ENCODE results near the gene TSC1.

The TSC1 gene

GRCh38 chr9:132881826-132882225, 62.6 kb downstream of the TSC1 start:
- POLR2A ChIA-PET, result no interaction called here
- peak; percentile 8 for DNase-seq (ENCODE audit: extremely low spot score)
- no peak for TF ChIP-seq CTCF (IDR thresholded peaks at IDR 0.05; ENCODE audit: control extremely low read depth, extremely low read depth, low read depth, missing control alignments)
- CTCF ChIA-PET, result interaction anchor here (4.7 kb wide), 1 partner anchor 21 kb away, joined by 42 read pairs; no protein-coding TSS in a partner anchor

DNA sequence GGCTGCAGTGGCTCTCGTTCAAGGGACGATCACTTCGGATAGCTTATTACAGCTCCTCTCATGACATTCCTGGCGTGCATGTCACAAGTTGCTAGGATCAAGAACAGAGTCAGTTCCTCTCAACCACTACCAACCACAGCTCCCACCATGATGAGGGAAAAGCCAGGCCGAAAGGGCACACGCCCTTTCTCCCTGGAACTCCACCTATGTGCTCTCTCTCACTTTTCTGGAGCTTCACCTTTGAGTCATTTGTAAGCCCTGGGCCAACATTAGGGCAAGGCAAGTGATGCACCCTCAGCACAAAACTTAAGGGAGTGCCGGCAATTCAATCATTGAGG, 64.1 kb downstream of the TSC1 start:
- ChIA-PET POLR2A (no interaction called here), CTCF (interaction anchor here (1.1 to 2.8 kb wide), 4 partner anchors 14 to 113 kb away, joined by 3 to 25 read pairs (median 6); no protein-coding TSS in a partner anchor)
- peak; percentile 8 for DNase-seq (ENCODE audit: extremely low spot score)
- no peak for TF ChIP-seq CTCF (IDR thresholded peaks at IDR 0.05; ENCODE audit: control extremely low read depth, extremely low read depth, low read depth, missing control alignments)

DNA sequence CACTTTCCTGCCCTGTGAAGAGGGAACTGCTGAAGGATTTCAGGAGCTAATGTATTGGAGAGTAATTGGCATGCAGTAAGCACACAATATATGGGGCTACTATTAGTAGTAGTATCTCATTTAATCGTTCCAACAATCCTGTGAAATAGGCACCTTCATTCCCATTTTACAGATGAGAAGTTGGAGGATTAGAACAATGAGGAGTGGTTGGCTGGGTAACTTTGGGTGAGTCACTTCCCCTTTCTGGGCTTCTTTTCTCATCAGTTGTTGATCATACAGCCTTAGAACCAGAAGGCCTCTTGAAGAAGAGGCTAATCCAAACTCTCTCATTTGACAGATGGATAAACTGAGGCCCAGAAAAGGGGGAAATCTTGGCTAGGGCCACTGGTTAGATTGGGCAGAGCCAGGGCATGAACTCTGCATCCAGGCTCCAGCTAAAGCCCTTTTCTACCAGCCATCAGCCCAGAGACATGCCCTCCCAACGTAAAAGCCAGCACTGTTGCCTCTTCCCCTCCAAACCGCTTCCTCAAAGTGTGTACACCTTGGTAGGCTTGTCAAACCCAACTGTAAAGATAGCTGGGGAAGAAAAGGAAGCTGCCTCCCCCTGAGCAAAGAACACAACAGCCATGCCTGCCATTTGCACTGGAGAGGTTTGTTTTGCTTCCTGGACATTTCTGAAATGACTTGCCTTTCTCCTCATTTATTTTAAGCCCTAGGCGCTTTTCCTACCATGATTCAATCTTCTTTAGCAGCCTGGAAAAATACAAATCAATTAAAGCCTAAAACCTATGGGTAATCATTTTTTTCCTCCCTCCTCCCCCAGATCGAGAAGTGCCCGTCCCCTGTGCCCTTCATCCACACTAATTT, 64.7 kb downstream of the TSC1 start:
- CTCF ChIA-PET, result interaction anchor here (1.4 to 2.8 kb wide), 3 partner anchors 14 to 25 kb away, joined by 3 to 25 read pairs (median 10); no protein-coding TSS in a partner anchor
- peak; percentile 13 for DNase-seq (ENCODE audit: extremely low spot score)
- no peak for TF ChIP-seq CTCF (IDR thresholded peaks at IDR 0.05; ENCODE audit: control extremely low read depth, extremely low read depth, low read depth, missing control alignments)
- POLR2A ChIA-PET, result no interaction called here

DNA sequence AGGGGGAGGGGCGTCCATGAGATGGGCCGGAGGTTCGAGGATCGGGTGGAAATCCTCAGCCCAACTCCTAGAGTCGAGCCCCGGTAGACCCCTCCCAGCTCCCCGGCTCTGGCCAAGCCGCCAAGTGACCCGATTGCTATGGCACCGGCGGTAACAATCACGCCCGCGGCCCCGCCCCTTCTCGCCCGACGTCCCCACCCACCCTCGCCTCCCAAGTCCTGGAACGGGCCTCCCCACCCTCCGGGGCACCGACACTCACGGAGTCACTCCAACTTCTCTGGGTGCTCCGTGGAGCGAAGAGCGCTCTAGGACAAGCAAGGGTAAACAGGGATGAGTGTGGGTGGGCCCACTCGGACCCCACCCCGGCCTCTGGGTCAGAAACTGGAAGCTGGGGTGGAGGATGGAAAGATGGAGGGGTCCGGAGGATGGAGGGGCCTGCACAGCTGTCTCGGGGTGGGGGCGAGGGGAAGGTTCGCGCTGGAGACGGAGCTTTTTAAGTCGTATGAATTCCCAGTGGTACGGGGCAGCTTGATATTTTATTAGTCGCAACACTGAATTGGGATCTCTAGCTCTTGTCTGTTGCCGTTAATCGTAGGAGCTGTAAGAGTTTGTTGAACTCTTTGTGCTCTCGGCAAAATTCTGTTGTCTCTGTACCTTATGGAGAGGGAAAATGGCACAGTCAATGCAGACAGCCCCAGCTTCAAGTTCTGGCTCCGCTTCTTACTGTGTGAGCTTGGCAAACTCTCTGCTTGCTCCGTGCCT, 65.5 kb downstream of the TSC1 start, which contains the start of gene SPACA9:
TSS of gene SPACA9 (plus strand) at position 204 of the 762 bp plus-strand sequence. CDS start 5,050 bp downstream, outside the sequence.
- ChIA-PET CTCF (interaction anchor here (2.4 to 2.8 kb wide), 2 partner anchors 15 to 22 kb away, joined by 10 to 25 read pairs; no protein-coding TSS in a partner anchor), POLR2A (no interaction called here)
- peak; percentile 53 for DNase-seq (ENCODE audit: extremely low spot score)
- TF ChIP-seq CTCF (IDR thresholded peaks at IDR 0.05; ENCODE audit: control extremely low read depth, extremely low read depth, low read depth, missing control alignments), result no peak

- ChIA-PET POLR2A (no interaction called here), CTCF (interaction anchor here (1.2 to 2.8 kb wide), 5 partner anchors 13 to 25 kb away, joined by 3 to 25 read pairs (median 6); no protein-coding TSS in a partner anchor)
- TF ChIP-seq CTCF (IDR thresholded peaks at IDR 0.05; ENCODE audit: control extremely low read depth, extremely low read depth, low read depth, missing control alignments), result no peak
- peak; percentile 95 for DNase-seq (ENCODE audit: extremely low spot score)
Measured at GRCh38 chr9:132877824-132878694, 66.4 kb downstream of the TSC1 start, which contains the start of gene AK8. AK8 (minus strand) TSS chr9:132878284; CDS start chr9:132878255, 29 bp downstream.

Measured in GM10248 (cell line).